Lung (tissue), 12 donors: ENCODE results near the gene COL9A3. TPM values are rescaled to one million over a fixed set of nuclear protein-coding genes. Genes with fewer than 3 reads are reported as not detected.

ENCODE experiments used
- ATAC-seq: fragments of 200-7000 bp; cut with Tn5 transposase; one replicate; pipeline ENCODE4 v1.9.1; 2020; ENCODE audit warnings: moderate number of reproducible peaks; ENCODE audit not compliant: insufficient read depth, low FRiP score
- DNase-seq, 3 donors: peaks; one replicate each; pipeline ENCODE4 v3.0.0-alpha.2; 2013 to 2017
- H3K27ac ChIP-seq, 2 donors: one replicate each; pipeline ENCODE4 v1.5.1; 2013; ENCODE audit warnings: mild to moderate bottlenecking in 2 of 2, moderate library complexity in 2 of 2, control low read depth in 1 of 2, inconsistent platforms in 1 of 2, low read depth in 1 of 2, low read length in 1 of 2
- H3K27me3 ChIP-seq, 3 donors: one replicate each; pipeline ENCODE4 v1.5.1; 2013; ENCODE audit warnings: low read length in 2 of 3; ENCODE audit not compliant: control insufficient read depth in 3 of 3, insufficient read depth in 3 of 3
- H3K36me3 ChIP-seq, 4 donors: one replicate each; pipeline ENCODE4 v1.5.1; 2013; ENCODE audit warnings: low read length in 4 of 4, mild to moderate bottlenecking in 1 of 4, moderate library complexity in 1 of 4; ENCODE audit not compliant: control insufficient read depth in 4 of 4, insufficient read depth in 4 of 4
- H3K4me1 ChIP-seq, 5 donors: one replicate each; pipeline ENCODE4 v1.5.1; 2013; ENCODE audit warnings: low read length in 5 of 5, mild to moderate bottlenecking in 2 of 5, moderate library complexity in 1 of 5; ENCODE audit not compliant: control insufficient read depth in 5 of 5, insufficient read depth in 5 of 5
- H3K4me3 ChIP-seq: one replicate; pipeline ENCODE4 v1.5.1; 2013; ENCODE audit warnings: mild to moderate bottlenecking, control low read depth, moderate library complexity
- H3K9ac ChIP-seq, 2 donors: one replicate each; pipeline ENCODE4 v1.5.1; 2013; ENCODE audit warnings: low read length in 2 of 2, control low read depth in 1 of 2; ENCODE audit not compliant: insufficient read depth in 1 of 2
- H3K9me3 ChIP-seq, 4 donors: one replicate each; pipeline ENCODE4 v1.5.1; 2013; ENCODE audit warnings: low read length in 3 of 4, mild to moderate bottlenecking in 1 of 4, moderate library complexity in 1 of 4; ENCODE audit not compliant: control insufficient read depth in 4 of 4, insufficient read depth in 3 of 4
- CTCF ChIP-seq: IDR thresholded peaks from 2 replicates; pipeline ENCODE4 v1.5.1; 2012; ENCODE audit warnings: mild to moderate bottlenecking; ENCODE audit errors: control extremely low read depth, extremely low read depth
- WGBS, 2 donors: extraction: QIAGEN DNeasy Blood & Tissue Kit; methylation state at CpG; one replicate each; pipeline ENCODE4 v1.1.7; 2013; 5-methylcytosine and 5-hydroxymethylcytosine counted together
- polyA plus RNA-seq, 2 donors: library from polyadenylated mRNA; stranded (reverse); fragments of 200-250 nt; gene quantifications; one replicate each; pipeline ENCODE4 v1.2.1, GENCODE V29; 2013
- total RNA-seq, 2 donors: library from RNA; depleted of rRNA in 1 of 2; stranded (reverse); fragments of >200 nt in 1 of 2; gene quantifications; one replicate each; pipeline ENCODE4 v1.2.1, GENCODE V29; 2014 to 2021
- donor health status: control.
- donor health status: control.
- donor health status: Bipolar disorder and iron deficiency.
- donor health status: healthy.
- donor health status: DM: yes; HTN: yes; CAD: no.

The COL9A3 gene
- total and polyA plus RNA-seq, 4 donors: 0.55 to 26.1 (median 4.0) TPM

- H3K9me3 ChIP-seq: no peaks in the 10 kb centered on the region
- H3K4me3 ChIP-seq: no peak overlapping the region
- H3K27me3 ChIP-seq: no peaks in the 10 kb centered on the region
- H3K4me1 ChIP-seq: peaks cover 0 to 2% (median 0%) of the 10 kb centered on the region in 5 donors
- H3K27ac ChIP-seq: no peak overlapping the region
- DNase-seq (no peak), ATAC-seq (no peak)
- WGBS, 2 donors: 64 to 77% methylated on average over 27 of the region's 27 CpGs
- no peak for TF ChIP-seq CTCF
- no peak overlapping the region for H3K9ac ChIP-seq
- H3K36me3 ChIP-seq: peaks cover 0 to 3% (median 0%) of the 10 kb centered on the region in 4 donors
These were observed 21.5 kb downstream of the COL9A3 start for GRCh38 chr20:62838128-62838891.

GRCh38 chr20:62839261-62839660 is 22.4 kb downstream of the COL9A3 start:
- Histone ChIP-seq H3K27me3 (no peaks in the 10 kb centered on the region), H3K9me3 (no peaks in the 10 kb centered on the region)
- no peak for DNase-seq

GRCh38 chr20:62839816-62840215 is 23.0 kb downstream of the COL9A3 start:
- DNase-seq (no peak), ATAC-seq (no peak)
- no peak overlapping the region for H3K9ac ChIP-seq
- H3K27me3 ChIP-seq: no peaks in the 10 kb centered on the region
- no peak for TF ChIP-seq CTCF
- H3K4me3 ChIP-seq: no peak overlapping the region
- WGBS, 2 donors: 89 to 90% methylated on average over 11 of the region's 11 CpGs
- no peak overlapping the region for H3K27ac ChIP-seq
- peaks cover 0 to 5% (median 0%) of the 10 kb centered on the region in 4 donors for H3K36me3 ChIP-seq
- H3K9me3 ChIP-seq: no peaks in the 10 kb centered on the region
- peaks cover 0 to 2% (median 0%) of the 10 kb centered on the region in 5 donors for H3K4me1 ChIP-seq

More at GRCh38 chr20:62839261-62839660, 22.4 kb downstream of the COL9A3 start:
- Histone ChIP-seq H3K4me3 (no peak overlapping the region), H3K4me1 (peaks cover 0 to 2% (median 0%) of the 10 kb centered on the region in 5 donors), H3K9ac (no peak overlapping the region), H3K36me3 (peaks cover 0 to 5% (median 0%) of the 10 kb centered on the region in 4 donors), H3K27ac (no peak overlapping the region)
- no peak for ATAC-seq
- no peak for TF ChIP-seq CTCF
- WGBS, 2 donors: 87 to 93% methylated on average over 7 to 8 of the region's 8 CpGs
